T47D (cell line): ENCODE data around the gene CELF4.

Experiments
- DNase-seq, 2 experiments: peaks; one replicate each; pipeline versions ENCODE4 v3.0.0 to v3.0.0-alpha.2; 2011 to 2012; ENCODE audit warnings: low read depth in 1 of 2, low spot score in 1 of 2
- JUND ChIP-seq: IDR thresholded peaks from 2 replicates; pipeline ENCODE4 v1.6.1; 2012; ENCODE audit warnings: low read depth
- in situ Hi-C: cut with HindIII; loops from 2 replicates; pipeline ENCODE4 v1.10.0; 2016; ENCODE audit warnings: low sequenced_read_pairs, low pct_unique_long_range_greater_than_20kb

The CELF4 gene

GRCh38 chr18:37487400-37487867 lies 78.2 kb downstream of the CELF4 start:
- in situ Hi-C loops, result no loop called here
- DNase-seq, result no peak
- TF ChIP-seq JUND, result no peak

GRCh38 chr18:37486848-37487247 lies 78.8 kb downstream of the CELF4 start:
- in situ Hi-C loops, result no loop called here
- TF ChIP-seq JUND, result no peak
- no peak for DNase-seq

GRCh38 chr18:37484983-37485834 lies 80.4 kb downstream of the CELF4 start:
- DNase-seq, result peak in 1 of 2 experiments; percentile 2
- in situ Hi-C loops, result no loop called here

GRCh38 chr18:37483984-37484819 lies 81.4 kb downstream of the CELF4 start:
- in situ Hi-C loops, result no loop called here
- no peak for TF ChIP-seq JUND
- no peak for DNase-seq

More at GRCh38 chr18:37484983-37485834, 80.4 kb downstream of the CELF4 start:
- TF ChIP-seq JUND, result no peak

GRCh38 chr18:37483221-37483971 lies 82.2 kb downstream of the CELF4 start:
- TF ChIP-seq JUND, result no peak
- in situ Hi-C loops, result no loop called here
- peak; percentile 14 to 47 for DNase-seq

- no peak for DNase-seq
- in situ Hi-C loops, result no loop called here
- no peak for TF ChIP-seq JUND
Observed at GRCh38 chr18:37482433-37482832, 83.2 kb downstream of the CELF4 start.

GRCh38 chr18:37482002-37482401 lies 83.6 kb downstream of the CELF4 start:
- no peak for DNase-seq
- TF ChIP-seq JUND, result no peak
- in situ Hi-C loops, result no loop called here

- in situ Hi-C loops, result no loop called here
- DNase-seq, result no peak
- TF ChIP-seq JUND, result no peak
Observed at GRCh38 chr18:37481491-37481890, 84.1 kb downstream of the CELF4 start.

GRCh38 chr18:37481072-37481471 lies 84.5 kb downstream of the CELF4 start:
- DNase-seq, result no peak
- TF ChIP-seq JUND, result no peak
- in situ Hi-C loops, result no loop called here

- in situ Hi-C loops, result no loop called here
- DNase-seq, result no peak
- no peak for TF ChIP-seq JUND
Observed at GRCh38 chr18:37476611-37477295, 88.8 kb downstream of the CELF4 start.

- no peak for TF ChIP-seq JUND
- DNase-seq, result peak in 1 of 2 experiments; percentile 20
- in situ Hi-C loops, result no loop called here
Observed at GRCh38 chr18:37476182-37476581, 89.4 kb downstream of the CELF4 start.

GRCh38 chr18:37473195-37473840 lies 92.3 kb downstream of the CELF4 start:
- in situ Hi-C loops, result no loop called here
- no peak for TF ChIP-seq JUND
- DNase-seq, result no peak
